Ecto neural progenitor cell (in vitro differentiated cells): ENCODE measurements around the gene RNH1.

Source experiments
- DNase-seq: peaks from one replicate; pipeline ENCODE4 v3.0.0-alpha.2; 2018; ENCODE audit warnings: low spot score

RNH1 gene

DNA sequence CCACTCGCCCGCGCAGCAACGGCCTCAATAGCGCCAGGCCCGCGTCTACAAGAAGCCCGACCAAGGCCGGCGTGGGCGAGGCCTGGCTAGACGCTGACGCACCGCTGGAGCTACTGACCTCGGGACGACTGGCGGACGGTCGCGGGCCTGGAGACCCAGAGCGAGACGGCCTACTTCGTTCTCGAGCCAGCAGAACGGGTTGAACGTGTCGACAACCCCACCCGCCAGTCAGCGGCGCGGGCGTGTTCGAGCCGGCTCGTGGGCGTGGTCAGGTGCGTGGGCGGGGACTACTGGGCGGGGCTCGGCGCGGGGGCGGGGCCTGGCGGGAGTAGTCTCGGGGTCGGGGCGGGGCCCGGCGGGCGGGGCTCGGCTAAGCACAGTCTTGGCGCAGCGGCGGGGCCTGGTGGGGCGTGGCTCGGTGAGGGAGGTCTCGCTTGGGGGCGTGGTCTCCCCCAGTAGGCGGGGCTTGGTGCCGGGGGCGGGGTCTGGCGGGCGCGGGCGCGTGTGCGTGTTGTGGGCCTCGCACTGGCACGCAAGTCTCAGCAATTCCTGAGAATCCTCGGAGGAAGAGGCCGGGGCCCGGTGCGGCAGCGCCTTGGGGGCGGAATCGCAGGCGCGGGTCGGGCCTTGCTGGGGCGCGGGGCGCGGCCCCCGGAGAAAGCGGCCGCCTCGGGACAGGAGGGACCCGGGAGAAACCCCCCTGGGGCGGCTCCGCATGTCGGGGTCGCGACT lies at the start of gene RNH1:
TSS of gene RNH1 (minus strand) at position 248 of the 732 bp plus-strand sequence. CDS start 5,080 bp downstream, outside the sequence.
- peak; percentile 100 for DNase-seq

DNA sequence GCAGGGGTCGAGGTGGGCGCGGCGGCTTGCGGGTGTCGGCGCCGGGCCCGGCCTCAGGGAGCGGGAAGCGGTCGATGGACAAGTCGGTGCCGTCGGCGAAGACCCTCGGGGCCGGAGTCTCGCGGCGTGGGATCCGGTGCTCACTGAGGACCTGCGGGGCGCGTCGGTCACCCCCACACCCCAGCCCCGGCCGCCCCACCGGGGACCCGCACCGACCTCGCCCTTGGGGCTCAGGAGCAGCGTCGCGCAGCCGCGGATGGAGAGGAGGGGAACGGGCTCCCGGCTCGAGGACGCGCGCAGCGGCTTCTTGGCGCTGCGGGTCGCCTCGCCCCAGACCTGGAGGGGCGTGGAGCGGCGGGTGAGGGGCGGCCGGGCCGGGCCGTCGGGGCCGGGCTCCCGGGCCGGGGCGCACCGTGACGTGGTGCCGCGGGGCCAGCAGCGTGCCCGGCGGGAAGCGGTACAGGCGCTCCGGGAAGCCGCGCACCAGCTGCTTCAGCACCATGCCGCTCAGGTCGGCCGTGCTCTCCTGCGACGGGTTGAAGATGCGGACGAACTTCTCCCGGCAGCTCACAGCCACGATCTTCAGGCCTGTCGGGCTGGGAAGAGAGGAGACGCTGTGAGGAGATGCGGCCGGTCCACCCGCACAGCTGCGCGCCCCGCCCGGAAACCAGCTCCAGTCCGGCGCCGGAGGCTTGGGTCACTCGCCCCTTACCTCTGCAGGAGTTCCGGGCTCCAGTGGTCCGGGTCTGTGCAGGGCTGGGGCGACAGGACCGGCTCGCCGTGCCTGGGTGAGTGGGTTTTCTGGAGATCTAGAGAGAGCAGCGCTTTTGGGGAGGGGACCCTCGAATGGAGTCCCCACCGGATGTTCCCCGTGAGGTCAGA lies 49.0 kb upstream of the RNH1 start:
- DNase-seq = peak; percentile 65

DNA sequence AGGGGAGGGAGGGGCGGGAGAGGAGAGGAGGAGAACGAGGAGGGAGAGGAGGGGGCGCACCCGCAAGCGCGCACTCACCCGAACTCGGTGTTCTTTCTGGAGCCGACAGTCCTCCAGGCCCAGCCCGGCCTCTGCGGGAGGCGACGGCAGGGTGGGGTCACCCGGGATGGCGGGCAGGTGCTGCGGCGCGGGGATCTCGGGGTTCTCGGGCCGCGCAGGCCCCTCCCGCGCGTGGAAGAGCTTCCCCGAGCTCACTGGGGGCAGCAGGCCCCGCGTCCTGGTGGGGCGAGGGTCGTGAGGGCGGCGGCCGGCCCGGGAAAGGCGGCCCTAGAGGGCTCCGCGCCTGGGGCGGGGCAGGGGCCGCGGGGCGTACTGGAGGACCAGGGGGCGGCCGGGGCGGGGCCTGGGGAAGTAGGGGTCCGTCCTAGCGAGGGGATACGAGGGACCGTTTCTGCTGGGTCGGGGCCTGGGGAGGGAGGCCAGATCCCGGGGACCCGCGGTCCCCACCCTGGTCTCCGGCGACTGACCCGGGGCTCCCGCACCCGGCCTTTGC lies 48.3 kb upstream of the RNH1 start:
- no peak for DNase-seq

DNA sequence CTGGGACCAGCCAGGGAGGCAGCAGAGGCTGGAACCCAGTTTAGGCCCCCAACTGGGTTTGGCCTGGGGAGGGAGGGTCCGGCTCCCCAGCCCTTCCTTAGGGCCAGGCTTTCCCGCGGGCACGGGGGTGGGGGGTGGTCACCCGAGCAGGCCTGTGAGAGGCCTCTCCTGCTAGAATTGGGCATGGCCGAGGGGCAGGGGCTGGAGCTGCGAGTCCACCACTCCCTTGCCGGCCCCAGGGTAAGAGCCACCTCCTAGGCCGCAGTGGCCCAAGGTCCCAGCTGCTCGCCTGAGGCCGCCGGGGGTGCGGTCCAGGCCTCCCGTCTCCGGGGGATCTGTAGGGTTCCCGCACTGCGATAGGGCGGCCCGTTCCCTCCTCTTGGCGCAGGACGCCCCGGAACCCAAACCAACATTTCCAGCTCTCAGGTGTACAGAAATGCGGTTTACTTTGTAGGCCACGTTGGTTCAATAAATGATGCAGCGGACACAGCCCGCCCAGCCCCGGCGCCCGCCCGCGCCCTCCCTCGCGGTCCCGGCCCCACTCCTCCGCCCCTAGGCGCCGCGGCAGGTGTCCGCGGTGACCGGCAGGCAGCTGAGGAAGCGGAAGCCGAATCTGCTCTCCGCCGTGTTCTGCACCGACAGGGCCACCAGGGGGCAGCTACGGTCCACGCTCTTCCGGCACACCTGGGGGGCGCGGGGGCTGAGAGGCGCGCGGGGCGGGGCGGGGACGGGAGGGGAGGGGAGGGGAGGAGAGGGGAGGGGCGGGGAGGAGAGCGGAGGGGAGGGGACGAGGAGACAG lies 47.6 kb upstream of the RNH1 start:
- DNase-seq = peak; percentile 86

DNA sequence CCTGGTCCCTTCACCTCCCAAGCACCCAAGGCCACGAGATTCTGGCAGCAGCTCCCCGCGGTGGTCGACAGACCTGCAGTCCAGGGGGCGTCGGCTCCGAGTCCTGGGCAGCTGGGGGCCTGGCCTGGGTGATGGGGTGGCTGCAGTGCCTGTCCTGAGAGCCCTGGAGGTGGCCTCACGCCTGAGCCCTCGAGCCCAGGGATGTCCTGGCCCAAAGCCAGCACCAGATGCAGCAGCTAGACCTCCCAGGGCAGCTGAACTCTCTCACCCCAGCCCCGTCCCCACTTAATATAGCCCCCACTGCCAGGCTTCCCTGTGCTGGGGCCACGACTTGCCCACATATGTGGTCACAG lies 46.9 kb upstream of the RNH1 start:
- no peak for DNase-seq

DNA sequence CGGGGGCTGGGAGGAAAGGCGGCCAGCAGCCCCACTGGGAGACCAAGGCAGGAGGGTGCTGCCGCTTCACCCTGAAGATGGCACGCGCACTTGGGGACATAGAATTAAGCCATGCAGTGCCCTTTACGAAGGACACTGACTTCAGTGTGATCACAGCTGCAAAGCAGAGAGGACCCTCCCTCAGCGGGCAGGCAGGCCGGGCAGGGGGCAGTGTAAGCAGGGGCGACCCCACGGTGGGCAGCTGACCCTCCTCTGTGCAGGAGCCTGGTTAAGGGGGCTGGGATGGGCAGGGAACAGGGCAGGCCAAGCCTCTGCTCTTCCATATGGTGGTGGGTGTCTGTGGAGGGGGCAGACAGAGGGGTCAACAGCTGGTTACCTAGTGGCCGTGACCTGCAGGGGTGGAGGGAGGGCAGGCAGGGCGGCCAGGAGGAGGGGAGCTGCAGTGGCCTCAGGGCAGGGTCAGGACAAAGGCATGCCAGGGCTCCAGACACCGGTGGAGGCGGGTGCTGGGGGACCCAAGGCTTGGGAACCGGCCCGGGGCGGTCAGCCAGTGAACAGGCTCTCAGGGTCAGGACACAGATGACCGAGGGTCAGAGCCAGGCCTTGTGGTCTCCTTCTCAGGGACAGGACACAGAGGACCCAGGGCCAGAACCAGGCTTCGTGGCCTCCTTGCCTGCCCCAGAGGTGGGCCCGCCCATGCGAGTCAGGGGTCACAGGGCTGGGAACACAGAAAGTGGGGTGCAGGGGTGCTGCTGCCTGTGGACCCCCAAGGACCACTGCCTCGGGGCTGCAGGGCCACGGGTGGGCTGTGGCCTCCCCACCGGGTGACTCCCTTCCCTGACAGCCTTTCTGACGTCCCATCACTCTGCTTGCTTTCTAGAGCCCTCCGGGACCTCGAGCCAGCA lies 46.3 kb upstream of the RNH1 start:
- DNase-seq = no peak

DNA sequence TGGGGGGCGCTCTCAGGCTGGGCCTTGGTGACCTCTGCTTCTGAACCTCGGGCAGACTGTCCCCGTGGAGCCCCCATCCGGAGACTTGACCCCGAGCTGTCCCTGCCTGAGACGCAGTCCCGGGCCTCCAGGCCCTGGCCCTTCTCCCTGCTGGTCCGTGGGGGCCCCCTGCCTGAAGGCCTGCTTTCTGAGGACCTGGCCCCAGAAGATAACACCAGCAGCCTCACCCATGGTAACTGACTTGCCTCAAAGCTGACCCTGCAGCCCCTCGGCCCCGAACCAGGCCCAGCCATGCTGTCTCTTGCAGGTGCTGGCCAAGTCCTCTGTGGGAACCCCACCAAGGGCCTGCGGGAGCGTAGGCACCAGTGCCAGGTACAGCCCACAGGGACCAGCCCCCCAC lies 44.6 kb upstream of the RNH1 start:
- no peak for DNase-seq

DNA sequence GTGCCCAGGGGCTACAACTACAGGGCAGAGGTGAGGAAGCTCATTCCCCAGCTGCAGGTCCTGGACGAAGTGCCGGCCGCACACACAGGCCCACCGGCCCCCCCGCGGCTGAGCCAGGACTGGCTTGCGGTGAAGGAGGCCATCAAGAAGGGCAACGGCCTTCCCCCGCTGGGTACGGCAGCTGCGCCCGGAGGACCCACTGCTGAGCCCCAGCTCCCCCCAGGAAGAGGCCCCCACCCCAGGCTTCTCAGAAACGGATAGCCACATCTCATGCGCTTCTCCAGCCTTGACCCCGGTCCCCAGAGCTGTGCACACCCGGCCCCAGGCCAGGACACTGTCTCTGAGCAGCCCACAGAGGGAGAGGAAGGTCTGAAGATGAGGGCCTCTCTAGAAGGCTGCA lies 44.1 kb upstream of the RNH1 start:
- DNase-seq = no peak

DNA sequence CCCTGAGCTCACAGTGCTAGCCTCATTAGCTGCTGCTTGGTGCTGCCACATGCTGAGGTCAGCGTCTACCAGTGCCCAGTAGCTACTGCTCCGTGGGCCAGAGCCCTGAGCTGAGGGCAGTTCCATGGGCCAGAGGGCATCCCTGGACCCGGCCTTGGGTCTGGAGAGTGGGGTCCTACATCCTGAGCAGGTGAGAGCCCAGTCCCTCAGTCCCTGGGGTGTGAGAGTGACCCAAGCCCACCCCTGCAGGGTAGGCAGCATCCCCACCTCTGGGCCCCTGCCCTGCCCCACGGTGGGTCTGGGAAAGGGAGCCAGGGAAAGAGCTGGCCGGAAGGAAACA lies 43.7 kb upstream of the RNH1 start:
- no peak for DNase-seq

DNA sequence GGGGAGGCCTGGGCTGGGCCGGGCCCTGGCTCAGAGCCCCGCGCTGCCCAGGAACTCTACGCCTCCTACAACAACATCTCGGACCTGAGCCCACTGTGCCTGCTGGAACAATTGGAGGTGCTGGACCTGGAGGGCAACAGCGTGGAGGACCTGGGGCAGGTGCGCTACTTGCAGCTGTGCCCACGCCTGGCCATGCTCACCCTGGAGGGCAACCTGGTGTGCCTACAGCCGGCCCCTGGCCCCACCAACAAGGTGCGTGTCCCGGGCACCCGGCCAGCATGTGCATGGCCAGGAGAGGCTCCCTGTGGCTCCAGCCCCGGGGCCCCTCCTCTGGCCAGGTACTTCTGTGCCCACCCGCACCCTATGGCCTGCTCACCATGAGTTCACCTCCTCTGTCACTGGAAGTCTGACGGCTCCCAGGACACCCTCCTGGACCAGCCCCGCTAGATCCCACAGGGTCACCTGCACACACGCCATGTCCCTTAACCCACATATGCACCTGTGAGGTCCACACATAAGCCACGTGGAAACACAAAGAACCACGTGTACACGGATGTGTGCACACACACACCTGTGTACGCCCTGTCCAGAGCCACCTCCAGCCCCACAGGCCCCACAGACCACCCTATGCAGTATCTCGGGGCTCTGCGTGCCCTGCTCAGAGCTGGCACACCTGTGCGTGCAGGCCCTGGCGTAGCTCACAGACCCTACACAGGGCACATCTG lies 43.1 kb upstream of the RNH1 start:
- DNase-seq = no peak

DNA sequence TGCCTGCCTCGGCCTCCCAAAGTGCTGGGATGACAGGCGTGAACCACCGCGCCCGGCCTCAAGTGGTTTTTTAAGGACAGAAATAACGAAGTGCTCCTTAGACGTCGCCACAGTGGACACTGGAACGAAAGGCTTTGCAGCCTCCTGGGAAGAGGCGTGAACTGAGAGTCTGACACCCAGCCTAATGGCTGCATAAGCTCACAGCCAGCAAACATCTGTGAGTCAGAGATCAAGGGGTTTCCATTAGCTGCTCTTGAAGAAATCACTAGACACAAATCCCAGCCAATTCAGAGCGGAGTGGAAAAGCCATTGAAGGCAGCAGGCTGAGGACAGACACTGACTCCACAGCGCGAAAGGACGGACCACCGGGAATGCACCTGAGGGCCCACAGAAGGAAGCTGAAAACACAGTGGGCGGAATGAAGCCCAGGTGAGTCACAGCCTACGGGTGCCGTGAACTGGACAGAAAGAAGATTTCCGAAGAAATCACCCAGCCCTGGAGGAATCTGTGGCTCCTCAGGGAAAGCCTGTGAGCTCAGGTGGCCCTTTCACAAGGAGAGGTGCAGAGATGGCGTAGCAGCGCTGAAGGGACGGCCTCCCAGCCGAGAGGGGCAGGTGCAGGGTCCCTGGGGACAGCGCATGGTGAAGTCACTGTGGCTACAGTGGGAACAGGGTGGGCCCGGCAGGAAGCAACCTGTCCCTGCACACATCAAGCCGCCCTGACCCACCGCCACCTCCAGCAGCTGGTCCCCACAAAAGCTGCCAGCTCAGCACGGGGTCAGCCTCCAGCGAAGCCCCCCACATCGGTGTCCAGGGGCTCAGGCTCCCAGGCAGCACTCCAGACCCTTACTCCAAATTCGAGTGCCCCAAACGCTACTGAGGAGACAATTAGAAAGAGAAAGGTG lies 41.9 kb upstream of the RNH1 start:
- DNase-seq = no peak

DNA sequence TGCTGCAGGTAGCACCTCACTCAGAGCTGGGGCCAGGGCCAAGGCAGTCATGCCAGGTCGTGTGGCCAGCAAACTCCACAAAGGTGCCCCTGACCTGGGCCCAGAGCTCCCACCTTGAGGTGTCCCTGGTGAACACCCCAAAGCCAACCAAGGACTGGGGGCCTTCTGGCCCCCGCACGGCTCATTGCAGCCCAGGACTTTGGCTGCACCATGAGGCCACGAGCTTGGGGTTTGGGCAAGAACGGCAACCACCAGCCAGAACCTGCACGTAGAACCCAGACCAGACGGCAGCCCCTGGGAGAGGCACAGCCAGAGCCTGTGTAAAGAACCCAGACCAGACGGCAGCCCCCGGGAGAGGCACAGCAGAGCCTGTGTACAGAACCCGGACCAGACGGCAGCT lies 38.1 kb upstream of the RNH1 start:
- DNase-seq = no peak

DNA sequence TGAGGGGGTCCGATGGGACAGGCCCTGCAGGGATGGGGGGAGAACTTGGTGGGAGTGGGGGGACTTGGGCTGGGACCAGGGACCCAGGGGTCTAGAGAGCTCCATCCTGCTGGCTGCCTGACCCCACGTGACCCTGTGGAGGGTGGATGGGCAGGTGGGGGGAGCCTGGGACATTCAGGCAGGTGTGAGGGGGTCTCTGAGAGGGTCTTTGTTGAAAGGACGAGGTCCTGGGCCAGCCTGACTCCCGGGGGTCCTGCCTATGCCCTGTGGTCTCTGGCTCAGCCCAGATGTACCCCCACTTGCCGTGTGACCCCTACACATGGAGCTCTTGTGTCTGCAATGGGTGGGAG lies 37.8 kb upstream of the RNH1 start:
- no peak for DNase-seq

DNA sequence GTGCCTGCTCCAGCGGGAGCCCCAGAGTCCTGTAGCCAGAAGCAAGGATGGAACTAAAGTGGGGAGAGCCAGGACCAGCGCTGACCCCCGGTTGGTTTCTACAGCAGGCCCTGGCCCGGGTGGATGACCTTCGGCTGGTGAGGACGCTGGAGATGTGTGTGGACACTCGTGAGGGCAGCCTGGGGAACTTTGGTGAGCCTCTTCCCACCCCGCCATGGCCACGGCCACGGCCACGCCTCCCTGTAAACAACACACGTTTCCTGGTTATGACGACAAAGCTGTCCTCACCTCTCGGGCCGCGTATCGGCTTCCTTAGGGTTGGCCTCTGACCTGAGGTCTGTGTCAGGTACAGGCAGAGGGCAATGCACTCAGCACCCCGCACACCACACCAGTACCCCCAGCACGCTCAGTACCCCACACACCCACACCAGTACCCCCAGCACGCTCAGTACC lies 34.4 kb upstream of the RNH1 start:
- DNase-seq = no peak

DNA sequence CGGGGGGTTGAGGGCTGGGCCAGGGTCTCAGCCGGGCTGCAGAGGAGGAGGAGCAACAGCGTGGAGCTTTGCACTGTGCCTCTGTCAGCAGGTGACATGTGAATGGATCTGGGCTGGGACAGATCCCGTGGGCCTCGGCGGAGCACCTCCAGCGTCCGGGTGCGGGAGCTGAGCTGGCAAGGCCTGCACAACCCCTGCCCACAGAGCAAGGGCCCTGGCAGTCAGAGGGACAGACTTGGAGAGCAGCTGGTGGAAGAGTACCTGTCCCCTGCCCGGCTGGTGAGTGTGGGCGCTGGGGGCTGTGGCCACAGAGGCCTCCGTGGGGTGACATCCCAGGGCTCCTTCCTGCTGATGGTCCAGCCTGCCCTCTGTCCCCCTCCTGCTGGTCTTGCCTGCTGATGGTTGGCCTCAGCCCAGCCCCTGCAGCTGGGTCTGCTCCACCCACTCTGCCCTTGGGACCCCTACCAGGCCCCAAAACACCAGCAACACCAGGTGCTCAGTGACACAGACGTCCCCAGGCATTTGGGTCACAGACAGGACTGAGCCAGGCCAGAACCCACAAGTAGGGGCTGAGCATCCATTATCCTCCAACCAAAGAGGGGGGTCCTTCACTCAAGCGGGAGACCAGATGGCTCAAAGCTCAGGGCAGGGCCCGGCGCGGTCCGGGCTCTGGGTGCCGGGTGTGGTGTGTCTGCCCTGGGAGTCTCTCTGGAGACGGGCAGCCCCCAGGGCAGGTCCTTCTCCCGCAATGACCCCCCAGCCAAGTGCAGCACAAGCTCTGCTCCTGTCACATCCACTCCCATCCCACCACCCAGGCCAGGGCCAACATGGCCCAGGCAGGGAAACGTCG lies 33.8 kb upstream of the RNH1 start:
- no peak for DNase-seq

DNA sequence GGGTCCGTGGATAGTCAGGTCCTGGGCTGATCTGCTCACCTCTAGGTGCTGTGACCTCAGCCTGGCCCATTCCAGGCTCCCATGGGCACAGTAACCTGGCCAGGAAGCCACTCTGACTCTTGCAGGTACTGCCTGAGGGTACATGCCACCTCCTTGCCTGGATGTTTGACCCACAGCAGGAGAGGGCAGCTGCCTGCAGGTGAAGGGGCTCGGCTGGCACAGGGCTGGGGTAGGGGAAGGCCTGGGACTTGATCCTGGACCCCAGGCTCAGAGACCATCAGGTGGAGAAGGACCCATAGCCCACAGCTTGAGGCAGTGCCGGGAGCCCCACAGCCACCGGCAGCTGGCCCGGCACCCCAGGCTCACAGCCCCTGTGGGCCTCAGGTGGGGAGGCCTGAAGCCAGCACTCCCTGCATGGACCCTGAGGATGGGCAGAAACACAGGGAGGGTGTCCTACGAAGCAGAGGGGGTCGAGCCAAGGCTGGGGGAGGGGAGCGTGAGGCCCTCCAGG lies 33.0 kb upstream of the RNH1 start:
- no peak for DNase-seq

DNA sequence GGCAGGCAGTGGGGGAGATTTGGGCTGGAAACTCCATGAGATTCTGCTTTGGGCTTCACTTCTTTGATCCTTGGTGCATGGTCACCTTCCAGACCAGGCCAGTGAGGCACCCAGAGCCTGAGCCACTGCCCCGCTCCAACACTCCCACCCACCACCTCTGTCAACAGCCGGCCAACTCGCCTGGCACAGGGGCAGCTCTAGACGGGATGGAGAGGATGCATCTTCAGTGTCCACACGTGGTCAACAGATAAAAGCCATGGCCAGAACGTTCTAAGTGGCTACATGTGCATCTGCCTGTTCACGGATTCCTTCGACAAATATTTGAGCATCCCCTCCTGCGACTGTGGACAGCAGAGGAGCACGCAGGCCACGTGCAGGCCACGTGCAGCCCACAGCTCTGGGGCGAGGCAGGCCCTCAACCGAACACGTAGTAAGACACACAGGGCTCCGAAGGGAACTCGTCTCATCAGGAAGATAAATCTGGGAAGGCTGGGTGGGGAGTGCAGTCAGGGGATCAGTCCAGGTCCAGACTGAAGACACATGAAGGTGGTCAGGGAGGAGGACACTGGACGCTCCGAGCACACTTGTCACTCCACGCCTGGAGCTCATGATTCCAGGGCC lies 31.5 kb upstream of the RNH1 start:
- peak; percentile 46 for DNase-seq
